ENCODE data around the gene NCBP3.
A peak's percentile ranks its signal among the peaks of the same experiment; 100 is the strongest.

DNA sequence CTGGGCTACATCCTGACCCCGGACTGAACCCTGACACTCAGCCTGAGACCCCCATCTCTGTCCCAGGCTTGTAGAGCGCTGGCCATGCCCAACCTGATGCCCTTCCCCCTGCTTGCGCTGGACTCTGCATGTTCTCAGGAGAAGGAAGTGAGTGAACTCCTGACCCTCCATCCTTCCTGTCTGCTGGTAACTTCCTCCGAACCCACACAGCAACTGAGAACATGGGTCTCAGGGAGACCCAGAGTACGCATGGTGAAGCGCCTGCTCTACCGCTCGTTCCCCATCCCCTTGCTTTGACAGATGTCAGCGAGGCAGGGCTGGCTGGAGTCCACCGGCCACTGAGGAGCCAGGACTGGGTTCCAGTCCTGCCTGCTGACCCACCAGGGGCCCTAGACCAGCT, 40.7 kb upstream of the NCBP3 start:
- TF ChIP-seq, protein P1, sequence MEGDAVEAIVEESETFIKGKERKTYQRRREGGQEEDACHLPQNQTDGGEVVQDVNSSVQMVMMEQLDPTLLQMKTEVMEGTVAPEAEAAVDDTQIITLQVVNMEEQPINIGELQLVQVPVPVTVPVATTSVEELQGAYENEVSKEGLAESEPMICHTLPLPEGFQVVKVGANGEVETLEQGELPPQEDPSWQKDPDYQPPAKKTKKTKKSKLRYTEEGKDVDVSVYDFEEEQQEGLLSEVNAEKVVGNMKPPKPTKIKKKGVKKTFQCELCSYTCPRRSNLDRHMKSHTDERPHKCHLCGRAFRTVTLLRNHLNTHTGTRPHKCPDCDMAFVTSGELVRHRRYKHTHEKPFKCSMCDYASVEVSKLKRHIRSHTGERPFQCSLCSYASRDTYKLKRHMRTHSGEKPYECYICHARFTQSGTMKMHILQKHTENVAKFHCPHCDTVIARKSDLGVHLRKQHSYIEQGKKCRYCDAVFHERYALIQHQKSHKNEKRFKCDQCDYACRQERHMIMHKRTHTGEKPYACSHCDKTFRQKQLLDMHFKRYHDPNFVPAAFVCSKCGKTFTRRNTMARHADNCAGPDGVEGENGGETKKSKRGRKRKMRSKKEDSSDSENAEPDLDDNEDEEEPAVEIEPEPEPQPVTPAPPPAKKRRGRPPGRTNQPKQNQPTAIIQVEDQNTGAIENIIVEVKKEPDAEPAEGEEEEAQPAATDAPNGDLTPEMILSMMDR (IDR thresholded peaks at IDR 0.05 in 4 of 5, conservative IDR thresholded peaks at IDR 0.05 in 1 of 5), result no peak
- peak in 1 of 2 donors; percentile 15 for TF ChIP-seq POLR2A (IDR thresholded peaks at IDR 0.05)

All from gastrocnemius medialis (tissue), 4 donors.